Muscle of leg (tissue), 11 donors: ENCODE measurements around the gene EXOC4. TPM values are rescaled to one million over a fixed set of nuclear protein-coding genes. Genes with fewer than 3 reads are reported as not detected.

Experiments used
- DNase-seq: peaks from one replicate; pipeline ENCODE4 v3.0.0; 2013
- H3K27ac ChIP-seq: one replicate; pipeline ENCODE4 v1.5.1; 2013; ENCODE audit warnings: mild to moderate bottlenecking, low read length, control low read depth
- H3K27me3 ChIP-seq: one replicate; pipeline ENCODE4 v1.6.1; 2013; ENCODE audit warnings: low read length; ENCODE audit not compliant: control insufficient read depth, insufficient read depth
- H3K36me3 ChIP-seq: one replicate; pipeline ENCODE4 v1.6.1; 2013; ENCODE audit warnings: low read length; ENCODE audit not compliant: control insufficient read depth, insufficient read depth
- H3K4me1 ChIP-seq: one replicate; pipeline ENCODE4 v1.6.1; 2013; ENCODE audit warnings: low read length; ENCODE audit not compliant: control insufficient read depth, insufficient read depth
- H3K4me3 ChIP-seq: one replicate; pipeline ENCODE4 v1.5.1; 2013; ENCODE audit warnings: low read length, control low read depth
- H3K9me3 ChIP-seq: replicated peaks from 2 replicates; pipeline ENCODE4 v1.6.1; 2013; ENCODE audit warnings: low read depth, low read length; ENCODE audit not compliant: control insufficient read depth
- WGBS: methylation state at CpG from one replicate; pipeline ENCODE4 v1.1.5; 2013; ENCODE audit warnings: missing lambda C conversion rate; ENCODE audit not compliant: insufficient coverage; 5-methylcytosine and 5-hydroxymethylcytosine counted together
- polyA plus RNA-seq, 8 donors: library from polyadenylated mRNA; unstranded; fragments of 120-200 nt; gene quantifications; one replicate each; pipeline versions ENCODE4 v1.2.1 to v1.2.3, GENCODE V29; 2013; ENCODE audit warnings: inconsistent platforms in 1 of 8, low replicate concordance in 1 of 8; ENCODE audit not compliant: insufficient read length in 8 of 8, insufficient read depth in 1 of 8
- total RNA-seq: library from RNA; stranded (reverse); fragments of 120-200 nt; gene quantifications from one replicate; pipeline ENCODE4 v1.2.4, GENCODE V29; 2013

The EXOC4 gene
- total and polyA plus RNA-seq, 9 donors = 37.3 to 64.9 (median 41.1) TPM

- Histone ChIP-seq H3K4me3 (no peak overlapping the region), H3K27ac (no peak overlapping the region), H3K4me1 (peaks cover 3% of the 10 kb centered on the region), H3K9me3 (no peaks in the 10 kb centered on the region), H3K36me3 (no peaks in the 10 kb centered on the region), H3K27me3 (no peaks in the 10 kb centered on the region)
- WGBS = 75% methylated on average over 1 of the region's 4 CpGs
- peak; percentile 84 for DNase-seq
Observed at GRCh38 chr7:133530682-133531081, 277.8 kb downstream of the EXOC4 start.

- WGBS = 78% methylated on average over 3 of the region's 5 CpGs
- Histone ChIP-seq H3K27ac (no peak overlapping the region), H3K36me3 (no peaks in the 10 kb centered on the region), H3K27me3 (no peaks in the 10 kb centered on the region), H3K4me1 (peaks cover 2% of the 10 kb centered on the region), H3K4me3 (no peak overlapping the region), H3K9me3 (no peaks in the 10 kb centered on the region)
- DNase-seq = no peak
Observed at GRCh38 chr7:133534816-133535215, 281.9 kb downstream of the EXOC4 start.

GRCh38 chr7:133535308-133535707, 282.4 kb downstream of the EXOC4 start:
- Histone ChIP-seq H3K9me3 (no peaks in the 10 kb centered on the region), H3K27ac (no peak overlapping the region), H3K4me3 (no peak overlapping the region), H3K36me3 (no peaks in the 10 kb centered on the region), H3K27me3 (no peaks in the 10 kb centered on the region), H3K4me1 (no peaks in the 10 kb centered on the region)
- 80% methylated on average over 1 of the region's 2 CpGs for WGBS
- no peak for DNase-seq

GRCh38 chr7:133536450-133536849, 283.6 kb downstream of the EXOC4 start:
- H3K36me3 ChIP-seq = no peaks in the 10 kb centered on the region
- H3K4me3 ChIP-seq = no peak overlapping the region
- no peaks in the 10 kb centered on the region for H3K9me3 ChIP-seq
- H3K4me1 ChIP-seq = no peaks in the 10 kb centered on the region
- H3K27ac ChIP-seq = no peak overlapping the region
- no CpG with 5 or more reads among the region's 2 CpGs for WGBS
- no peak for DNase-seq
- H3K27me3 ChIP-seq = no peaks in the 10 kb centered on the region

GRCh38 chr7:133539016-133539415, 286.1 kb downstream of the EXOC4 start:
- no peak for DNase-seq
- H3K36me3 ChIP-seq = no peaks in the 10 kb centered on the region
- no peaks in the 10 kb centered on the region for H3K27me3 ChIP-seq
- no peaks in the 10 kb centered on the region for H3K9me3 ChIP-seq
- no peaks in the 10 kb centered on the region for H3K4me1 ChIP-seq
- no peak overlapping the region for H3K27ac ChIP-seq
- H3K4me3 ChIP-seq = no peak overlapping the region
- WGBS = no CpG with 5 or more reads among the region's 2 CpGs

GRCh38 chr7:133540096-133540860, 287.4 kb downstream of the EXOC4 start:
- no peaks in the 10 kb centered on the region for H3K4me1 ChIP-seq
- no peak overlapping the region for H3K27ac ChIP-seq
- H3K27me3 ChIP-seq = no peaks in the 10 kb centered on the region
- H3K4me3 ChIP-seq = no peak overlapping the region
- WGBS = no CpG with 5 or more reads among the region's 1 CpG
- H3K36me3 ChIP-seq = no peaks in the 10 kb centered on the region
- no peaks in the 10 kb centered on the region for H3K9me3 ChIP-seq
- DNase-seq = no peak

- Histone ChIP-seq H3K9me3 (no peaks in the 10 kb centered on the region), H3K27me3 (no peaks in the 10 kb centered on the region), H3K4me1 (no peaks in the 10 kb centered on the region), H3K27ac (no peak overlapping the region), H3K4me3 (no peak overlapping the region), H3K36me3 (no peaks in the 10 kb centered on the region)
- DNase-seq = no peak
Observed at GRCh38 chr7:133542209-133542780, 289.4 kb downstream of the EXOC4 start.

GRCh38 chr7:133543657-133544056, 290.8 kb downstream of the EXOC4 start:
- Histone ChIP-seq H3K27ac (no peak overlapping the region), H3K4me1 (no peaks in the 10 kb centered on the region), H3K9me3 (no peaks in the 10 kb centered on the region), H3K36me3 (no peaks in the 10 kb centered on the region), H3K27me3 (no peaks in the 10 kb centered on the region), H3K4me3 (no peak overlapping the region)
- WGBS = no CpG with 5 or more reads among the region's 3 CpGs
- no peak for DNase-seq

GRCh38 chr7:133545618-133546017, 292.7 kb downstream of the EXOC4 start:
- Histone ChIP-seq H3K9me3 (no peaks in the 10 kb centered on the region), H3K4me1 (no peaks in the 10 kb centered on the region), H3K27me3 (no peaks in the 10 kb centered on the region), H3K27ac (no peak overlapping the region), H3K36me3 (no peaks in the 10 kb centered on the region), H3K4me3 (no peak overlapping the region)
- WGBS = no CpG with 5 or more reads among the region's 1 CpG
- no peak for DNase-seq

GRCh38 chr7:133547981-133548380, 295.1 kb downstream of the EXOC4 start:
- no peaks in the 10 kb centered on the region for H3K9me3 ChIP-seq
- no peak overlapping the region for H3K27ac ChIP-seq
- no peaks in the 10 kb centered on the region for H3K36me3 ChIP-seq
- H3K4me3 ChIP-seq = no peak overlapping the region
- no peaks in the 10 kb centered on the region for H3K4me1 ChIP-seq
- no peaks in the 10 kb centered on the region for H3K27me3 ChIP-seq
- DNase-seq = no peak
- no CpG with 5 or more reads among the region's 4 CpGs for WGBS
